MCF 10A (cell line): ENCODE data around the gene SLC6A19. TPM values are rescaled to one million over a fixed set of nuclear protein-coding genes. Genes with fewer than 3 reads are reported as not detected.

Experiments
- BruUV-seq: library from RNA; stranded (reverse); fragments of 400-500 nt; replicated peaks from 2 replicates; lab custom pipeline; 2021; lab: Mats Ljungman, UMichigan
- CTCF ChIA-PET: fragments of 300-600 bp; sonication (Branson Sonifier 250); formaldehyde crosslinking; extraction: SDS; loops from one replicate; lab custom pipeline; 2021; ENCODE audit warnings: antibody characterized with exemption, inconsistent platforms; lab: Yijun Ruan, JAX
- POLR2A ChIA-PET: fragments of 300-600, 350-650 bp; sonication (Branson Sonifier 250); formaldehyde crosslinking; extraction: SDS; loops from one replicate; lab custom pipeline; 2020; ENCODE audit warnings: antibody characterized with exemption, inconsistent platforms; lab: Yijun Ruan, JAX
- DNase-seq: peaks from one replicate; pipeline ENCODE4 v3.0.0-alpha.2; 2018; ENCODE audit not compliant: unreplicated experiment
- H3K27ac Mint-ChIP-seq: one replicate; pipeline ENCODE4 v1.8.0; 2022; ENCODE audit warnings: mild to moderate bottlenecking, low read depth, mixed read lengths; ENCODE audit not compliant: unreplicated experiment
- H3K27me3 Mint-ChIP-seq: one replicate; pipeline ENCODE4 v1.8.0; 2022; ENCODE audit warnings: mixed read lengths; ENCODE audit not compliant: insufficient read depth, unreplicated experiment
- H3K36me3 Mint-ChIP-seq: one replicate; pipeline ENCODE4 v1.8.0; 2022; ENCODE audit warnings: mild to moderate bottlenecking, moderate library complexity, mixed read lengths; ENCODE audit not compliant: insufficient read depth, unreplicated experiment
- H3K4me1 Mint-ChIP-seq: one replicate; pipeline ENCODE4 v1.8.0; 2022; ENCODE audit warnings: mixed read lengths; ENCODE audit not compliant: insufficient read depth, unreplicated experiment
- H3K4me3 Mint-ChIP-seq: one replicate; pipeline ENCODE4 v1.8.0; 2022; ENCODE audit warnings: mild to moderate bottlenecking, moderate library complexity, mixed read lengths; ENCODE audit not compliant: unreplicated experiment
- H3K9me3 Mint-ChIP-seq: one replicate; pipeline ENCODE4 v1.8.0; 2022; ENCODE audit warnings: mixed read lengths; ENCODE audit not compliant: unreplicated experiment
- CTCF ChIP-seq: fragments of 200-600 bp; IDR thresholded peaks from one replicate; pipeline ENCODE4 v1.8.0; 2022; ENCODE audit warnings: antibody characterized with exemption, mild to moderate bottlenecking; ENCODE audit not compliant: unreplicated experiment
- intact Hi-C: fragments of 100-400 bp; cut with micrococcal nuclease; formaldehyde crosslinking; loops from 2 replicates; pipeline ENCODE4 v1.14.1; 2022
- total RNA-seq: library from RNA; stranded (reverse); gene quantifications from 2 replicates; pipeline ENCODE4 v1.2.3, GENCODE V29; 2022

SLC6A19 gene
- total RNA-seq, 1 experiment from 2014 or later: not detected

DNA sequence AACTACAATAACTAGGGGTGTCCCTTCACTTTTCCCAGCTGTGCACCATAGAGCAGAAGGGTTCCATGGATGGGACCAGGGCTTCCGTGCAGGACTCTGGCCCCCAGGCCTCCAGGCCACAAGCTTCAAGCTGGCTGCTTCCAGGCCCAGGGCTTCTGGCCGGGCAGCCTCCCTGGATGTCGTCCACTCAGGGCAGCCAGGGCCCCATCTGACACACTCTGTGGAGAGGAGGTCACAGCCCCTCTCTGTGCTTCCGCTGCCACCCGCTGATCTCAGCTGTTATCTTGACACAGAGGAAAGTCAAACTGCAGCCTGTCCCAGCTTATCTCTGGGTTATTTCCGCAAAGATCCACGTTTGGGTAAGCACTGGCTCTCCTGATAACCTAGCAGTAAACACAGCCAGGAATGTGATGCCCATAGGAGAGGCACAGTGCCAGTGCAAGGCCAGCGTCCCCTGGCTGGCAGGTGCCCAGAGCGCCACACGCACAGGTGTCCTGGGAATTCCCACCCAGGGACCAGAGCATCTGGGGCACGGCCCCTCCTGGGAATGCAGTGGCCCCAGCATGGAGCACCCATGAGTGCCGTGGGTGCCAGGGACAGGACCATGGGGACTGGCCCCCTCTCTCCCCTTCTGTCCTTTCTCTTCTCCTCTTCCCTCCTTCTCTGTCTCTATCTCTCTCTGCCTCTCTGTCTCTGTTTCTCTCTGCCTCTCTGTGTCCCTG lies 15.6 kb upstream of the SLC6A19 start:
- Mint-ChIP-seq H3K4me3 (no peak overlapping the region), H3K36me3 (no peaks in the 10 kb centered on the region), H3K27me3 (peaks cover 38% of the 10 kb centered on the region), H3K27ac (no peak overlapping the region), H3K9me3 (no peaks in the 10 kb centered on the region), H3K4me1 (no peaks in the 10 kb centered on the region)
- no peak for TF ChIP-seq CTCF
- no peak for DNase-seq
- intact Hi-C loops: no loop called here
- ChIA-PET POLR2A (no interaction called here), CTCF (interaction anchor here (0.6 to 3.3 kb wide), 4 partner anchors 11 to 22 kb away, joined by 3 to 17 read pairs (median 4); no protein-coding TSS in a partner anchor)
- BruUV-seq: no TSS peak

DNA sequence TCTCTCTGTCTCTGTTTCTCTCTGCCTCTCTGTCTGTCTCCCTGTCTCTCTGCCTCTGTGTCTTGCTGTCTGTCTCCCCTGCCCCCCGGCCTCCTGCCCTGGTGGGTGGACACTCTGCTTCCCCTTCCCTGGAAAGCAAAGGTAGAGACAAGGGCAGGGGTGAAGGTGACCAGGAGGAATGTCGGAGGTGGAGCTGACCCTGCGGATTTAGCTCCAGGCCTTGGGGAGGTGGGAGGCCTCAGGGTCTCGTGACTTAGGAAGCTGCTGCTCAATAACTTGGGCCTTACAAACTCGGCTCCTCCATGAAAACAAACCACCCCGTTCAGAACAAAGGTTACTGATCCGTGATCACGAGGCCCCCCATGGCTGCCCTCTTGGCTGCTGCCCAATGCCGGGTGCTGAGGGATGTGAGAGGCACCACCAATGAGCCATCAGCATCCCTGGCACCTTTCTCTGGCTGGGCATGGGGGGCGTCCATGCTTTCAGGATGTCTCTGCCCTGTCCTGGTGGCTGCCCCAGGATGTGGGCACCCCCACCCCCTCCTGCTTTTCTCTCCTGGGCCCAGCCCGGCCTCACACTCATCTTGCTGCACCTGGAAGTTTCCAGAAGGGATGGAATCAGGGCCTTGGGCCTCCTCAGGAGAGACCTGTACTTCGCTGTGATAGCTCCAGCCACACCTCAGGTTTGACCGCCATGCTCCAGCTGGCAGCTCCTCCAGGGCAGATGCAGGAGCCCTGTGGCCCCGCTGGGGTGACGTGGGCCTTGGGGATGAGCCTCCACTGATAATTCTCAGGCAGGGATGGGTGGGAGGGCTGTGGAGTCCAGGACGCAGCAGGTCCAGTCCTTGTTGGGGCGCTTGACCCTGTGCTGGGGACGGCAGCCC lies 14.8 kb upstream of the SLC6A19 start:
- no TSS peak for BruUV-seq
- H3K27ac Mint-ChIP-seq: no peak overlapping the region
- no peaks in the 10 kb centered on the region for H3K36me3 Mint-ChIP-seq
- ChIA-PET CTCF (interaction anchor here (1.1 kb wide), 1 partner anchor 19 kb away, joined by 3 read pairs; no protein-coding TSS in a partner anchor), POLR2A (interaction anchor here (0.7 kb wide), 1 partner anchor 13 kb away, joined by 3 read pairs; no protein-coding TSS in a partner anchor)
- no peak overlapping the region for H3K4me3 Mint-ChIP-seq
- H3K9me3 Mint-ChIP-seq: no peaks in the 10 kb centered on the region
- intact Hi-C loops: no loop called here
- no peak for DNase-seq
- H3K27me3 Mint-ChIP-seq: peaks cover 45% of the 10 kb centered on the region
- no peak for TF ChIP-seq CTCF
- no peaks in the 10 kb centered on the region for H3K4me1 Mint-ChIP-seq

DNA sequence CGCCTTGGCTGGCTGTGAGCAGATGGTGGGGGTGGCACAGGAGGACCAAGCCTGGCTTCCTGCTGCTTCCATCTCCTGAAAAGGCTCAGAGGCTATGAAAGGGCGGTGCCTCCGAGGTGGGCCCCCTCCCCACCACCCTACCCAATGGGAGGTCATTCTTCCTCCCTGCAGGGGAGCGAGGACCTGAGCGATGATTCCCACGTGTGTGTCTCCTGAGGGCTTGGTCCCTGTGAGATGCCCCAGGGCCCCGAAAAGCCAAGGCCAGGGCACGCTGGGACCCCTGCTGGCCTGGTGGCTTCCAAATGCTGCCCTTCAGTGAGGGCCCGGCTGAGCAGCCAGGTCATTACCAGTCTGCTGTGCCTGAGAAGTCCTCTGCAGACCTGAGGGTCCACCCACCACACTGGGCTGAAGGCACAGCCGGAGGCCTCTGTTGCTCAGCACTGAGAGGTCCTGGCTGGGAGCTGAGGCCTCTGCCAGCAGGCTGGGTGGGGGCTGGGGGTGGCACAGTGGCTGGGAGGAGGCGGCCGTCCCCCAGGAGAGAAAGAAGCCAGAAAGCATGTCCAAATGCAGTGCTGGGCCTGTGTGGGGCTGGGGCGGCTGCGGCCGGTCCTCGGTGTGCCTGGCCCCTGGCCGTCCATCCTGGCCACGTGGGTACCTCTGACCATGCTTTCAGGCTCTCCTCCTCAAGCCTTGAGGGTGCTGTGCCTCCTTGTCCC lies 14.0 kb upstream of the SLC6A19 start:
- no peaks in the 10 kb centered on the region for H3K36me3 Mint-ChIP-seq
- no peak overlapping the region for H3K27ac Mint-ChIP-seq
- no peaks in the 10 kb centered on the region for H3K9me3 Mint-ChIP-seq
- no TSS peak for BruUV-seq
- ChIA-PET POLR2A (no interaction called here), CTCF (interaction anchor here (1.6 kb wide), 1 partner anchor 20 kb away, joined by 5 read pairs; no protein-coding TSS in a partner anchor)
- no peak for TF ChIP-seq CTCF
- intact Hi-C loops: no loop called here
- H3K4me3 Mint-ChIP-seq: no peak overlapping the region
- no peaks in the 10 kb centered on the region for H3K4me1 Mint-ChIP-seq
- no peak for DNase-seq
- peaks cover 45% of the 10 kb centered on the region for H3K27me3 Mint-ChIP-seq
